Esophagus muscularis mucosa (tissue), 4 donors: Measurements from ENCODE around the gene CST7.

Experiments used
- EP300 ChIP-seq: sonication (generic); formaldehyde crosslinking; IDR thresholded peaks from one replicate; pipeline ENCODE4 v1.6.1; 2017; ENCODE audit warnings: antibody characterized with exemption
- POLR2A ChIP-seq: fragments of 450-650 bp; IDR thresholded peaks from one replicate; pipeline ENCODE4 v1.6.1; 2017; ENCODE audit warnings: antibody characterized with exemption, moderate library complexity, mild to moderate bottlenecking, low read depth
- TF ChIP-seq, protein P1 (sequence below), 3 experiments: fragments of 200-600 bp in 2 of 3; fragments of 450-650 bp in 1 of 3; sonication (generic) in 2 of 3; IDR thresholded peaks; one replicate each; pipeline ENCODE4 v1.5.1; 2017 to 2019; ENCODE audit warnings: antibody characterized with exemption in 3 of 3, mild to moderate bottlenecking in 2 of 3, moderate library complexity in 1 of 3

DNA sequence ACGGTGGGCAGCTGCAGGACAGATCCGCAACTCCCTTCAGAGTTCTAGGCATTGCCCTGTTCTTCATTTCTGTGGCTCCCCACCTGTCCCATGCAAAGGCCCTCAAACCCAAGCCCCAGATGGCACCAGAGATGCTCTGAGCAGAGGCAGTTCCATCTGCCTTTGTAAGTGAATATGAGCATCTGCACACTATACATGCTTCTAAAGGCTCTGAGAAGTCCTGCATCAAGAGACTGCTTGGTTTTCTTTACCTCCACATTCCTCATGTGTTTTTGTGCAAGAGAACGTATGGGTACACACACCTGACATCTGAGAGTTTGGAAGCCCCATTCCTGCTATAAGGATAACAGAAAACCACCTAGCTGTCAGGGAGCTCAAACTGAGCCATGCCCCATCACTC lies 14.4 kb upstream of the CST7 start:
- TF ChIP-seq, protein P1, sequence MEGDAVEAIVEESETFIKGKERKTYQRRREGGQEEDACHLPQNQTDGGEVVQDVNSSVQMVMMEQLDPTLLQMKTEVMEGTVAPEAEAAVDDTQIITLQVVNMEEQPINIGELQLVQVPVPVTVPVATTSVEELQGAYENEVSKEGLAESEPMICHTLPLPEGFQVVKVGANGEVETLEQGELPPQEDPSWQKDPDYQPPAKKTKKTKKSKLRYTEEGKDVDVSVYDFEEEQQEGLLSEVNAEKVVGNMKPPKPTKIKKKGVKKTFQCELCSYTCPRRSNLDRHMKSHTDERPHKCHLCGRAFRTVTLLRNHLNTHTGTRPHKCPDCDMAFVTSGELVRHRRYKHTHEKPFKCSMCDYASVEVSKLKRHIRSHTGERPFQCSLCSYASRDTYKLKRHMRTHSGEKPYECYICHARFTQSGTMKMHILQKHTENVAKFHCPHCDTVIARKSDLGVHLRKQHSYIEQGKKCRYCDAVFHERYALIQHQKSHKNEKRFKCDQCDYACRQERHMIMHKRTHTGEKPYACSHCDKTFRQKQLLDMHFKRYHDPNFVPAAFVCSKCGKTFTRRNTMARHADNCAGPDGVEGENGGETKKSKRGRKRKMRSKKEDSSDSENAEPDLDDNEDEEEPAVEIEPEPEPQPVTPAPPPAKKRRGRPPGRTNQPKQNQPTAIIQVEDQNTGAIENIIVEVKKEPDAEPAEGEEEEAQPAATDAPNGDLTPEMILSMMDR (IDR thresholded peaks at IDR 0.05), result no peak
- TF ChIP-seq EP300, result no peak
- TF ChIP-seq POLR2A, result no peak
